Measurements from ENCODE around the gene FAM234B.

- TF ChIP-seq CTCF (IDR thresholded peaks at IDR 0.05) (no peak), EP300 (IDR thresholded peaks at IDR 0.05) (no peak)
Observed at GRCh38 chr12:13126494-13126893, 82.3 kb downstream of the FAM234B start.

Measured in upper lobe of left lung (tissue), 4 donors.